ENCODE measurements around the gene OXLD1. TPM values are rescaled to one million over a fixed set of nuclear protein-coding genes. Genes with fewer than 3 reads are reported as not detected.

OXLD1 gene
- total RNA-seq, 2 donors from 2014 or later, result 20.1 to 43.7 TPM

DNA sequence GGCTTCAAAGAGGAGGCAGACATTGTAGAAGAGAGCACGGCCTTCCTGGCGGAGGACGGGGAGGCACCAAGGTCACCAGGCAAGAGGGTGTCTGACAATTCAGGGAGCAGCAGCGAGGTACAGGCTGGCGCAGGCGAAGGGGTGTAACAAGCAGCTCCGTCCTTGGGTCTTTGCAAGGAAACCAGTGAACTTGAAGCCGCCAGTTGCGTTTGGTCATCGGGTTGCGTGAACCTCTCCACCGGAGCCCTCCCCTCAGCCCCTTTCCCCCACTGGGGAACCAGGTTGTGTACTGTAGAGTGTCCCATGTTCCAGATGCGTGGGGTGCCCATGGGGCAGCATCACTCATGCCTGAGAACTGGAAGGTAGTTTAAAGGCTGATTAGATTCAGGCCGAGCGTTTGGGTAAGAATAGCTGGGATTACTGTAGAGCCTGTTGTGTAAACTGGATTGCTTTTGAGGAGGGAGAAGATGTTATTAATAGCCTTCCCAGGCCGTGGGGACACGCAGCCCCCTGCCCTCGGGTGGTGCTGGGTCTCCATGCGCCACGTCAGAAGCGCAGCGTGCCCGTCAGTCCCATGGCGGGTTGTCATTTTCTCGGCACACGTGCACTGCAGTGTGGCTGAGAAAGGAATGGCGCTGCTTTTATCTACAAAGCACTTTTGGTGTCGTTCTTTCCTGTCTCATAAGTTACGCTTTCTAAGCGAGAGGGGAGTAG lies 39.3 kb upstream of the OXLD1 start:
- Mint-ChIP-seq H3K27ac (no peak overlapping the region), H3K9me3 (no peaks in the 10 kb centered on the region), H3K36me3 (peaks cover 36 to 43% of the 10 kb centered on the region in 2 donors)
- ATAC-seq (no peak), DNase-seq (ENCODE audit: low spot score in 2 of 2) (no peak)

GRCh38 chr17:81703747-81704654 lies 37.6 kb upstream of the OXLD1 start:
- Mint-ChIP-seq H3K27ac (peak overlapping the region; percentile 90 to 99), H3K36me3 (peaks cover 36 to 44% of the 10 kb centered on the region in 2 donors), H3K9me3 (no peaks in the 10 kb centered on the region)
- DNase-seq (ENCODE audit: low spot score in 2 of 2) (no peak), ATAC-seq (peak in 1 of 2 donors; percentile 14)

DNA sequence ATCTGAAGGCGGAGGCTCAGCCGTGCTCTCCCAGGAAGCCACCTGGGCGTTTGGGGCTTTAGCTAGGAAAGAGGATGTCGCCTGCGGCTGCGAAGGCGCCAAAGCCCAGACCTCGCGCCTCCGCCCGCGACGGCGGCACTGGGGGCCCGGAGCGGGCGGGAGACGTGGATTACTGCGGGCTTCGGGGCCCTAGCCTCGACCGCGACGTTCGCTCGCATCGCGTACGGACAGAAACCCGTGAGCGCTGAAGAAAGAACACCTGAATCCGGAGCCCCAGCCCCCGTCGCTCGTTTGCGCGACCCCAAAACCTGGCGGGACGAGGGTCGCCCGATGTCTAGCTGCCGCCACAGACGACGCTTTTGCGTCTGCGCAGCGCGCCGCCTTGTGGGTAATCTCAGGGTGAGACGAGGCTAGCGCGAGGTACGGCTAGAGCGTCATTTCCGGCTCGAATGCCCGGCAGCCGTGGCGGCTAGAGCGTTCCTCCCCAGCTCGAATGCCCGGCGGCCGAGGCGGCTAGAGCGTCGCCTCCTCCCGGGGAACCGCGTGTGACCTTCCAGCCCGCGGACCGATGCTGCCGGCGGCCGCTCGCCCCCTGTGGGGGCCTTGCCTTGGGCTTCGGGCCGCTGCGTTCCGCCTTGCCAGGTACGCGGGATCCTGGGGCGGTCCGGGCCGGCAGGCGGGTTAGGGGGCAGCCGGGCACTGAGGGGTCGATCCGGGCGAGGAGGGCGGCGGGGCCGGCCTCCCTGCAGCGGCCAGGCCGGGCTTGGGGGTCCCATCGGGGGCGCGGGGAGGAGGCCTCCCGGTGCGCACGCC lies 36.7 kb upstream of the OXLD1 start, which contains the start of gene MRPL12:
Gene MRPL12 (plus strand): TSS at position 434 of the 813 bp plus-strand sequence. CDS start 135 bp downstream, at position 569.
- no peaks in the 10 kb centered on the region for H3K9me3 Mint-ChIP-seq
- peak; percentile 87 to 89 for DNase-seq (ENCODE audit: low spot score in 2 of 2)
- peak within 1 kb of the TSS; percentile 99 to 100 for H3K27ac Mint-ChIP-seq
- H3K36me3 Mint-ChIP-seq, result peaks cover 36 to 49% of the 10 kb centered on the region in 2 donors
- ATAC-seq, result peak; percentile 91 to 92

DNA sequence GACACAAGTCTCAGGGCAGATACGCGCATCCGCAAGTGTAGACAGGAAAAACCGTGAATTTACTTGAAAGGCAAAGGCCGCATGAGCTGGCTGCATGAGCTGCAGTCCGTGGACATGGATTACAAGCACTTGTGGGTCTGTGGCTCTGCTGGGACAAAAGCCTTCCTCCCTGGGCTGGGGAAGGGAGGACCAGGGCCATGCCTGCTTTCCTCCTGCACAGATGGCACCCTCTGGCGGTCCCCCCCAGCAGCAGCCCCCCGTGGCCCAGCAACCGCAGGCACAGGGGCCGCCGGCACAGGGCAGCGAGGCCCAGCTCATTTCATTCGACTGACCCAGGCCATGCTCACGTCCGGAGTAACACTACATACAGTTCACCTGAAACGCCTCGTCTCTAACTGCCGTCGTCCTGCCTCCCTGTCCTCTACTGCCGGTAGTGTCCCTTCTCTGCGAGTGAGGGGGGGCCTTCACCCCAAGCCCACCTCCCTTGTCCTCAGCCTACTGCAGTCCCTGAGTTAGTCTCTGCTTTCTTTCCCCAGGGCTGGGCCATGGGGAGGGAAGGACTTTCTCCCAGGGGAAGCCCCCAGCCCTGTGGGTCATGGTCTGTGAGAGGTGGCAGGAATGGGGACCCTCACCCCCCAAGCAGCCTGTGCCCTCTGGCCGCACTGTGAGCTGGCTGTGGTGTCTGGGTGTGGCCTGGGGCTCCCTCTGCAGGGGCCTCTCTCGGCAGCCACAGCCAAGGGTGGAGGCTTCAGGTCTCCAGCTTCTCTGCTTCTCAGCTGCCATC lies 35.1 kb upstream of the OXLD1 start:
- H3K27ac Mint-ChIP-seq, result peak overlapping the region; percentile 99 to 100
- ATAC-seq (no peak), DNase-seq (ENCODE audit: low spot score in 2 of 2) (no peak)
- no peaks in the 10 kb centered on the region for H3K9me3 Mint-ChIP-seq
- H3K36me3 Mint-ChIP-seq, result peaks cover 35 to 52% of the 10 kb centered on the region in 2 donors

DNA sequence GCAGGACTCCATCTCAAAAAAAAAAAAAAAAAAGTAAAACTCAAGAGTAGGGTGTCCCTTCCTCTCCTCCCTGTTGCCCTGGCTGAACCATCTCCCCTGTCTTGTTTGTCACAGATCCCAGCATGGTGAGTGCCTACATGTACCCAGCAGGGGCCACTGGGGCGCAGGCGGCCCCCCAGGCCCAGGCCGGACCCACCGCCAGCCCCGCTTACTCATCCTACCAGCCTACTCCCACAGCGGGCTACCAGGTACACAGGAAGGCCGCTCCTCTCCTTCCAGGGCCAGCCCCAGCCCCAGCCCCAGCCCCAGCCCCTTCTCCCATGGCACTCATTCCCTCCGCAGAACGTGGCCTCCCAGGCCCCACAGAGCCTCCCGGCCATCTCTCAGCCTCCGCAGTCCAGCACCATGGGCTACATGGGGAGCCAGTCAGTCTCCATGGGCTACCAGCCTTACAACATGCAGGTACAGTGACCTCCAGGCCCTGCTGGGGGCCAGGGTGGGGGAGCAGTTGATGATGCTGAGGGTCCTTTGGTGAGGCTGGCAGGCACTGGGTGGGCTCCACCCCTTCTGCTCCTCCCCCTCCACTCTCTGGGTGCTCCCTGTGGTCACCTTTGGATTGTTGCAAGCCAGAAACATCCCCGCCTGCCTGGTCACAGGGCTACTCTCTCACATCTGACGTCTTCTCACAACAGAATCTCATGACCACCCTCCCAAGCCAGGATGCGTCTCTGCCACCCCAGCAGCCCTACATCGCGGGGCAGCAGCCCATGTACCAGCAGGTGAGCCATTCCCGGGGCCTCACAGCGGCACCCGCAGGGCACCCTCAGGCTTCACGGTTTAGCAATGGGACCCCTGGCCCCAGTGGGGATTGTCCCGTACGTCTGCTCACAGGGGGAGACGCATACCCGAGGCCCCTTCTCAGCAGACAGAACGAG lies 34.2 kb upstream of the OXLD1 start:
- DNase-seq (ENCODE audit: low spot score in 2 of 2) (no peak), ATAC-seq (no peak)
- Mint-ChIP-seq H3K36me3 (peaks cover 27 to 44% of the 10 kb centered on the region in 2 donors), H3K27ac (peak overlapping the region; percentile 16 to 77), H3K9me3 (no peaks in the 10 kb centered on the region)

GRCh38 chr17:81697261-81698044 lies 31.0 kb upstream of the OXLD1 start:
- DNase-seq (ENCODE audit: low spot score in 2 of 2) (no peak), ATAC-seq (no peak)
- H3K36me3 Mint-ChIP-seq, result peaks cover 8 to 27% of the 10 kb centered on the region in 2 donors
- no peak overlapping the region for H3K27ac Mint-ChIP-seq
- H3K9me3 Mint-ChIP-seq, result no peaks in the 10 kb centered on the region

- no peak for DNase-seq (ENCODE audit: low spot score in 2 of 2)
- H3K27ac Mint-ChIP-seq, result no peak overlapping the region
- H3K9me3 Mint-ChIP-seq, result no peaks in the 10 kb centered on the region
- peak in 1 of 2 donors; percentile 17 for ATAC-seq
- H3K36me3 Mint-ChIP-seq, result peaks cover 4 to 17% of the 10 kb centered on the region in 2 donors
These were observed 30.0 kb upstream of the OXLD1 start for GRCh38 chr17:81696218-81696941.

DNA sequence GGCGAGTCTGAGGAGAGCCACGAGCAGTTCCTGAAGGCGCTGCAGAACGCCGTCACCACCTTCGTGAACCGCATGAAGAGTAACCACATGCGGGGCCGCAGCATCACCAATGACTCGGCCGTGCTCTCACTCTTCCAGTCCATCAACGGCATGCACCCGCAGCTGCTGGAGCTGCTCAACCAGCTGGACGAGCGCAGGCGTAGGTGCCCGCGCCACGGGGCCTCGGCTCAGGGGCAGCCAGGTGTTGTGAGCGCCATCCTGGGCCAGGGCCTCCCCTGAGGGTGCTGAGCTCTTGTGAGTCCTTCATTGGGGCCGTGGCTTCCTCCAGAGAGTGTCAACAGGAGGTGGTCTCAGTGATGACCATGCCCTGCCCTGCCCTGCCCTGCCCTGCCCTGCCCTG lies 29.4 kb upstream of the OXLD1 start:
- H3K9me3 Mint-ChIP-seq, result no peaks in the 10 kb centered on the region
- peak; percentile 5 to 9 for ATAC-seq
- DNase-seq (ENCODE audit: low spot score in 2 of 2), result no peak
- peaks cover 4 to 13% of the 10 kb centered on the region in 2 donors for H3K36me3 Mint-ChIP-seq
- no peak overlapping the region for H3K27ac Mint-ChIP-seq

GRCh38 chr17:81695211-81695610 lies 28.8 kb upstream of the OXLD1 start:
- ATAC-seq (peak in 1 of 2 donors; percentile 5), DNase-seq (ENCODE audit: low spot score in 2 of 2) (no peak)
- Mint-ChIP-seq H3K9me3 (no peaks in the 10 kb centered on the region), H3K36me3 (peaks cover 4 to 10% of the 10 kb centered on the region in 2 donors), H3K27ac (no peak overlapping the region)

DNA sequence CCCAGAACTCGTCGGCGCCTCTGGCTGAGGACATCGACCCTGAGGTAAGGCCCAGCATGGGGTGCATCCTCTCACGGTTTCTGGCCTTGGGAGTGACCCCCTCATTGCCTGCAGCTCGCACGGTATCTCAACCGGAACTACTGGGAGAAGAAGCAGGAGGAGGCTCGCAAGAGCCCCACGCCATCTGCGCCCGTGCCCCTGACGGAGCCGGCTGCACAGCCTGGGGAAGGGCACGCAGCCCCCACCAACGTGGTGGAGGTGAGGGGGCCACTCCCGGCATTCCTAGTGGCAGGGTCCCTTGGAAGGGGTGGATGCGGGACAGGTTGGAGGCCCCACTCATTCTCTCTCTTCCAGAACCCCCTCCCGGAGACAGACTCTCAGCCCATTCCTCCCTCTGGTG lies 28.4 kb upstream of the OXLD1 start:
- H3K36me3 Mint-ChIP-seq, result peaks cover 4 to 14% of the 10 kb centered on the region in 2 donors

DNA sequence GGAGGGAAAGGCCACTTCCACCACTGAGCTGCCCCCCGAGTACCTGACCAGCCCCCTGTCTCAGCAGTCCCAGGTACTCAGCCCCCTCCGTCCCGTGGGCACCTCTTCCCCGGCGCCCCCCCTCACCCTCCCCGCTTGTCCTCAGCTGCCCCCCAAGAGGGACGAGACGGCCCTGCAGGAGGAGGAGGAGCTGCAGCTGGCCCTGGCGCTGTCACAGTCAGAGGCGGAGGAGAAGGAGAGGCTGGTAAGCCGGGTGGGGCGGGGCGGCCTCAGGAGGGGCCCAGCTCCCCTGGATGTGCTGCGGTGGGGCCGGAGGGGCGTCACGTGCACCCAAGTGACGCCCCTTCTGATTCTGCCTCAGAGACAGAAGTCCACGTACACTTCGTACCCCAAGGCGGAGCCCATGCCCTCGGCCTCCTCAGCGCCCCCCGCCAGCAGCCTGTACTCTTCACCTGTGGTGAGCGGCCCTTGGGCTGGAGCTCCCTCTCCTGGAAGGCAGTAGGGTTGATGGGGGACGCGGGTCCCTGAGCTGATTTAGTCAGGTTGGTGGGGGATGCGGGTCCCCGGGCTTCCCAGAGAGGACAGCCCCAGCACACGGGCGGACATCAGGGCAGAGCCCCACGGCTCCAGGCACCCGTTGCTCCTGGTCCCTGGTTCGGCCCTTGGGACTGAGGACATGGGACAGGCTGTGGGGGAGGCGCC lies 27.3 kb upstream of the OXLD1 start:
- DNase-seq (ENCODE audit: low spot score in 2 of 2) (no peak), ATAC-seq (peak in 1 of 2 donors; percentile 17)
- Mint-ChIP-seq H3K36me3 (peaks cover 13 to 14% of the 10 kb centered on the region in 2 donors), H3K27ac (no peak overlapping the region), H3K9me3 (no peaks in the 10 kb centered on the region)

More for the DNA sequence above, 28.4 kb upstream of the OXLD1 start:
- Mint-ChIP-seq H3K27ac (no peak overlapping the region), H3K9me3 (no peaks in the 10 kb centered on the region)
- no peak for ATAC-seq
- no peak for DNase-seq (ENCODE audit: low spot score in 2 of 2)

DNA sequence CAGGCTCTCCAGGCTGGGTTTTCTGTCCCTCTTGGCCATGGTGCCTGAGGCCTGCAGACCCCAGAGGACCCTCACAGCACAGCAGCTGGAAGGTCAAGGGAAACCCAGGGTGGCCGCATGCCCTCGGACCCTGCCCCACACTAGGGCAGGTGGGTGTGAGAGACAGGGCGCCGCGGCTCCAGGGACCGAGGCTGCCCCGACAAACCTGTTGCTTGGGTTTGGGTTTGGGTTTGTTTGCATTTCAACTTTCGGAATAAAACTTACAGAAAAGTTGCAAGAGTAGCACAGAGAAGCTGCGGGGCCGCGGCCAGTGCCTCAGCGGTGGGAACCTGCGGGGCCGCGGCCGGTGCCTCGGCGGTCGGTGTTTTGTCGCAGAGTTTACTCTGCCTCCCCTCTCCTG lies 25.2 kb upstream of the OXLD1 start:
- no peak overlapping the region for H3K27ac Mint-ChIP-seq
- DNase-seq (ENCODE audit: low spot score in 2 of 2) (no peak), ATAC-seq (no peak)
- peaks cover 10 to 11% of the 10 kb centered on the region in 2 donors for H3K36me3 Mint-ChIP-seq
- no peaks in the 10 kb centered on the region for H3K9me3 Mint-ChIP-seq

GRCh38 chr17:81691196-81691595 lies 24.8 kb upstream of the OXLD1 start:
- no peak overlapping the region for H3K27ac Mint-ChIP-seq
- no peaks in the 10 kb centered on the region for H3K9me3 Mint-ChIP-seq
- DNase-seq (ENCODE audit: low spot score in 2 of 2), result no peak
- peaks cover 10 to 14% of the 10 kb centered on the region in 2 donors for H3K36me3 Mint-ChIP-seq
- no peak for ATAC-seq
